Liver (tissue), 9 donors: ENCODE data around the gene GM2A. TPM values are rescaled to one million over a fixed set of nuclear protein-coding genes. Genes with fewer than 3 reads are reported as not detected.

Source experiments
- DNase-seq: peaks from one replicate; pipeline ENCODE4 v3.0.0-alpha.2; 2017; ENCODE audit warnings: low spot score
- H3K27ac ChIP-seq, 2 donors: one replicate each; pipeline ENCODE4 v1.7.0; 2013; ENCODE audit warnings: inconsistent platforms in 2 of 2, low read length in 2 of 2, control low read depth in 1 of 2, low read depth in 1 of 2, mild to moderate bottlenecking in 1 of 2
- H3K27me3 ChIP-seq, 4 donors: one replicate each; pipeline versions ENCODE4 v1.6.1 to v1.7.0; 2013; ENCODE audit warnings: low read length in 3 of 4, inconsistent platforms in 1 of 4, mild to moderate bottlenecking in 1 of 4, moderate library complexity in 1 of 4; ENCODE audit not compliant: control insufficient read depth in 4 of 4, insufficient read depth in 4 of 4
- H3K36me3 ChIP-seq, 4 donors: one replicate each; pipeline versions ENCODE4 v1.6.1 to v1.7.0; 2013; ENCODE audit warnings: low read length in 3 of 4, mild to moderate bottlenecking in 3 of 4, low read depth in 1 of 4, moderate library complexity in 1 of 4; ENCODE audit not compliant: control insufficient read depth in 4 of 4, insufficient read depth in 3 of 4
- H3K4me1 ChIP-seq, 4 donors: one replicate each; pipeline versions ENCODE4 v1.6.1 to v1.7.0; 2013; ENCODE audit warnings: low read length in 3 of 4, mild to moderate bottlenecking in 3 of 4, moderate library complexity in 1 of 4; ENCODE audit not compliant: control insufficient read depth in 4 of 4, insufficient read depth in 4 of 4
- H3K4me3 ChIP-seq, 3 donors: one replicate each; pipeline versions ENCODE4 v1.6.1 to v1.7.0; 2013; ENCODE audit warnings: low read length in 3 of 3, control low read depth in 1 of 3, low read depth in 1 of 3, mild to moderate bottlenecking in 1 of 3
- H3K9ac ChIP-seq, 2 donors: one replicate each; pipeline ENCODE4 v1.7.0; 2013; ENCODE audit warnings: low read length in 2 of 2, mild to moderate bottlenecking in 2 of 2, moderate library complexity in 2 of 2, control low read depth in 1 of 2, low read depth in 1 of 2
- H3K9me3 ChIP-seq, 4 donors: one replicate each; pipeline versions ENCODE4 v1.6.1 to v1.7.0; 2013; ENCODE audit warnings: low read length in 3 of 4; ENCODE audit not compliant: control insufficient read depth in 4 of 4
- ATF3 ChIP-seq: IDR thresholded peaks from 2 replicates; pipeline ENCODE4 v1.6.1; 2016; ENCODE audit warnings: antibody characterized with exemption
- EGR1 ChIP-seq, 2 donors: IDR thresholded peaks; 2 replicates each; pipeline ENCODE4 v1.6.1; 2016 to 2018; ENCODE audit warnings: antibody characterized with exemption in 2 of 2, low read depth in 2 of 2
- FOXA1 ChIP-seq: IDR thresholded peaks from 2 replicates; pipeline ENCODE4 v1.6.1; 2016; ENCODE audit warnings: antibody characterized with exemption
- HNF4G ChIP-seq: IDR thresholded peaks from 2 replicates; pipeline ENCODE4 v1.6.1; 2016; ENCODE audit warnings: antibody characterized with exemption
- MAX ChIP-seq: IDR thresholded peaks from 2 replicates; pipeline ENCODE4 v1.6.1; 2016; ENCODE audit warnings: antibody characterized with exemption
- NR2F2 ChIP-seq: IDR thresholded peaks from 2 replicates; pipeline ENCODE4 v1.6.1; 2016; ENCODE audit warnings: antibody characterized with exemption
- RAD21 ChIP-seq, 2 donors: IDR thresholded peaks; 2 replicates each; pipeline ENCODE4 v1.6.1; 2016; ENCODE audit warnings: antibody characterized with exemption in 2 of 2, mild to moderate bottlenecking in 2 of 2
- REST ChIP-seq: IDR thresholded peaks from 2 replicates; pipeline ENCODE4 v1.6.1; 2016; ENCODE audit warnings: antibody characterized with exemption, mild to moderate bottlenecking
- RXRA ChIP-seq, 2 donors: IDR thresholded peaks; 2 replicates each; pipeline ENCODE4 v1.6.1; 2017 to 2018; ENCODE audit warnings: antibody characterized with exemption in 2 of 2, mild to moderate bottlenecking in 1 of 2
- SP1 ChIP-seq: IDR thresholded peaks from 2 replicates; pipeline ENCODE4 v1.6.1; 2018; ENCODE audit warnings: antibody characterized with exemption, mild to moderate bottlenecking
- WGBS: extraction: QIAGEN DNeasy Blood & Tissue Kit; methylation state at CpG from one replicate; pipeline ENCODE4 v1.1.7; 2013; 5-methylcytosine and 5-hydroxymethylcytosine counted together
- polyA plus RNA-seq, 2 donors: library from polyadenylated mRNA; stranded (reverse) in 1 of 2; unstranded in 1 of 2; fragments of 200-250 nt in 1 of 2; fragments of >200 nt in 1 of 2; fragmentation: Nextera tagmentation in 1 of 2; extraction: Ambion mirVana in 1 of 2; gene quantifications; one replicate each; pipeline versions ENCODE4 v1.2.1 to v1.2.3, GENCODE V29; 2013 to 2015
- total RNA-seq, 2 donors: library from RNA; depleted of rRNA; stranded (reverse); fragments of >200 nt; gene quantifications; one replicate each; pipeline ENCODE4 v1.2.3, GENCODE V29; 2014
- donor health status: healthy.
- donor health status: healthy.
- donor health status: healthy.
- donor health status: healthy.
- donor health status: healthy.

Gene GM2A
- total and polyA plus RNA-seq, 4 donors = 4.1 to 14.5 (median 10.6) TPM

GRCh38 chr5:151213803-151214613 lies 39.0 kb upstream of the GM2A start:
- DNase-seq = peak; percentile 83
- peaks cover 0 to 9% (median 1%) of the 10 kb centered on the region in 4 donors for H3K4me1 ChIP-seq
- H3K27ac ChIP-seq = peak overlapping the region; percentile 53 to 69
- no peaks in the 10 kb centered on the region for H3K27me3 ChIP-seq
- TF ChIP-seq SP1 = peak; percentile 50
- TF ChIP-seq NR2F2 = peak; percentile 86
- peak in 1 of 2 donors; percentile 16 for TF ChIP-seq RXRA (IDR thresholded peaks at IDR 0.05)
- no peak for TF ChIP-seq FOXA1
- 65% methylated on average over 9 of the region's 9 CpGs for WGBS
- H3K4me3 ChIP-seq = no peak overlapping the region
- H3K9ac ChIP-seq = peak overlapping the region in 1 of 2 donors; percentile 54
- no peaks in the 10 kb centered on the region for H3K36me3 ChIP-seq
- H3K9me3 ChIP-seq = no peaks in the 10 kb centered on the region

GRCh38 chr5:151214614-151215545 lies 38.1 kb upstream of the GM2A start:
- Histone ChIP-seq H3K27me3 (no peaks in the 10 kb centered on the region), H3K4me1 (peaks cover 0 to 3% (median 0%) of the 10 kb centered on the region in 4 donors), H3K36me3 (no peaks in the 10 kb centered on the region), H3K4me3 (no peak overlapping the region), H3K27ac (peak overlapping the region; percentile 33 to 69), H3K9me3 (no peaks in the 10 kb centered on the region), H3K9ac (no peak overlapping the region)
- no peak for TF ChIP-seq REST
- no peak for TF ChIP-seq EGR1 (IDR thresholded peaks at IDR 0.05; ENCODE audit: low read depth in 2 of 2)
- TF ChIP-seq HNF4G = no peak
- no peak for TF ChIP-seq FOXA1
- TF ChIP-seq RAD21 (IDR thresholded peaks at IDR 0.05) = no peak
- TF ChIP-seq ATF3 = no peak
- 81% methylated on average over 10 of the region's 10 CpGs for WGBS
- DNase-seq = no peak

- Histone ChIP-seq H3K4me3 (no peak overlapping the region), H3K27ac (peak overlapping the region; percentile 33 to 69), H3K36me3 (no peaks in the 10 kb centered on the region), H3K9me3 (no peaks in the 10 kb centered on the region), H3K4me1 (peaks cover 0 to 3% (median 0%) of the 10 kb centered on the region in 4 donors), H3K27me3 (no peaks in the 10 kb centered on the region), H3K9ac (no peak overlapping the region)
- 94% methylated on average over 2 of the region's 2 CpGs for WGBS
- TF ChIP-seq MAX = no peak
- TF ChIP-seq HNF4G = no peak
- no peak for DNase-seq
These were observed 37.5 kb upstream of the GM2A start for GRCh38 chr5:151215546-151215880.
